Glutamatergic neuron (in vitro differentiated cells): Measurements from ENCODE around the gene GTF2A1. TPM values are rescaled to one million over a fixed set of nuclear protein-coding genes. Genes with fewer than 3 reads are reported as not detected.

Experiments used
- DNase-seq: peaks from one replicate; pipeline ENCODE4 v3.0.0; 2022
- H3K27ac Mint-ChIP-seq: one replicate; pipeline ENCODE4 v1.8.0; 2020; ENCODE audit warnings: mild to moderate bottlenecking, mixed read lengths, inconsistent platforms; ENCODE audit not compliant: unreplicated experiment
- H3K27me3 Mint-ChIP-seq: one replicate; pipeline ENCODE4 v1.8.0; 2020; ENCODE audit warnings: mild to moderate bottlenecking, moderate library complexity, mixed read lengths, inconsistent platforms; ENCODE audit not compliant: unreplicated experiment
- H3K36me3 Mint-ChIP-seq: one replicate; pipeline ENCODE4 v1.8.0; 2020; ENCODE audit warnings: mild to moderate bottlenecking, mixed read lengths, inconsistent platforms; ENCODE audit not compliant: unreplicated experiment
- H3K4me1 Mint-ChIP-seq: one replicate; pipeline ENCODE4 v1.8.0; 2020; ENCODE audit warnings: mild to moderate bottlenecking, low read depth, mixed read lengths, inconsistent platforms; ENCODE audit not compliant: unreplicated experiment
- H3K4me3 Mint-ChIP-seq: one replicate; pipeline ENCODE4 v1.8.0; 2020; ENCODE audit warnings: mild to moderate bottlenecking, mixed read lengths, inconsistent platforms; ENCODE audit not compliant: unreplicated experiment
- H3K9me3 Mint-ChIP-seq: one replicate; pipeline ENCODE4 v1.8.0; 2020; ENCODE audit warnings: mild to moderate bottlenecking, moderate library complexity, mixed read lengths, inconsistent platforms; ENCODE audit not compliant: unreplicated experiment
- CTCF ChIP-seq: fragments of 200-600 bp; sonication (generic); IDR thresholded peaks from one replicate; pipeline ENCODE4 v1.5.0; 2021; ENCODE audit not compliant: partially characterized antibody, unreplicated experiment
- total RNA-seq: library from RNA; stranded (reverse); fragmentation: NEBNext Ultra II Directional; extraction: Animal tissue kit (Norgen Biotek cat#: 25700); gene quantifications from one replicate; pipeline ENCODE4 v1.2.1, GENCODE V29; 2021; ENCODE audit not compliant: unreplicated experiment

Gene GTF2A1
- total RNA-seq, 1 donor from 2014 or later: 62.3 TPM

DNA sequence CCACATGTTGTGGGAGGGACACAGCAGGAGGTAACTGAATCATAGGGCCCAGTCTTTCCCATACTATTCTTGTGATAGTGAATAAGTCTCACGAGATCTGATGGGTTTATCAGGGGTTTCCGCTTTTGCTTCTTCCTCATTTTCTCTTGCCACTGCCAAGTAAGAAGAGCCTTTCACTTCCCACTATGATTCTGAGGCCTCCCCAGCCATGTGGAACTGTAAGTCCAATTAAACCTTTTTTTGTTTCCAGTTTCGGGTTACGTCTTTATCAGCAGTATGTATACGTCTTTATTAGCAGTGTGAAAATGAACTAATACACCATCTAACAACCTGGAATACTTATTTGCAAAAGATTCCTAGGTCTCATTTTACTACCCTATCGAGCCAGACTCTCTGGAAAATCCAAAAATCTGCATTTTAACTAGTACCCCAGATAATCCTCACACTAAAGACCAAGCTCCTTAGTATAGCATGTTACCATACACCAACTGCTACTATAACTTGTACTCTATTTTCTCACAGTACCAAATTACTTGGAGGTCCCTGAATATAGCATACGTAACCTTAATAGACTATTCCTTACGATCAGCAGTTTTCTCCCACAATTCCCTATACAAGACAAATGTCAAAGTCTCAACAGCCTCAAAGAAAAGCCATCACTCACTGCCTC is 11.5 kb downstream of the GTF2A1 start:
- Mint-ChIP-seq H3K27ac (no peak overlapping the region), H3K27me3 (no peaks in the 10 kb centered on the region), H3K9me3 (no peaks in the 10 kb centered on the region), H3K4me3 (no peak overlapping the region), H3K4me1 (peaks cover 4% of the 10 kb centered on the region), H3K36me3 (peaks cover 9% of the 10 kb centered on the region)
- TF ChIP-seq CTCF: no peak
- DNase-seq: no peak

- no peak for TF ChIP-seq CTCF
- Mint-ChIP-seq H3K27me3 (no peaks in the 10 kb centered on the region), H3K36me3 (peaks cover 9% of the 10 kb centered on the region), H3K27ac (no peak overlapping the region), H3K4me1 (peaks cover 6% of the 10 kb centered on the region), H3K4me3 (no peak overlapping the region), H3K9me3 (no peaks in the 10 kb centered on the region)
- DNase-seq: no peak
Observed at GRCh38 chr14:81208489-81208888, 12.3 kb downstream of the GTF2A1 start.

DNA sequence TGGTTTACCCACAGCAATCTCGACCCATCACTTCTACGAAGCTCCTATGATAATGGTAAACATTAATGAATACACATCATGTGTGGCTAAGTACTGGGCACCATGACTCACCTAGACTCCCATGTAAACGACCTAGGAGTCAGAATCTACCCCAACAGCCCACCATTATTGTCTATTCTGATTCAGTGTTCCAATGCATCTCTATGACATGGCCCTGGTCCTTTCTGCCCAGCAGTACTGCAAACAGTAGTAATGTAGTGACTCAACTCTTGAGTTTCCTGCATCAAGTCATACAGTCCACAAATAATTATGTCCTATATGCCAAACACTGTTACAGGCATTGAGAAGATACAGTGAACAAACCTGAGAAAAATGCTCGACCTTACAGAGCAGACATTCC is 14.6 kb downstream of the GTF2A1 start:
- DNase-seq: no peak
- H3K9me3 Mint-ChIP-seq: no peaks in the 10 kb centered on the region
- H3K27ac Mint-ChIP-seq: no peak overlapping the region
- TF ChIP-seq CTCF: no peak
- H3K4me3 Mint-ChIP-seq: no peak overlapping the region
- no peaks in the 10 kb centered on the region for H3K27me3 Mint-ChIP-seq
- H3K36me3 Mint-ChIP-seq: peaks cover 9% of the 10 kb centered on the region
- H3K4me1 Mint-ChIP-seq: peaks cover 2% of the 10 kb centered on the region

- no peaks in the 10 kb centered on the region for H3K27me3 Mint-ChIP-seq
- H3K4me1 Mint-ChIP-seq: peaks cover 2% of the 10 kb centered on the region
- no peak for DNase-seq
- H3K4me3 Mint-ChIP-seq: no peak overlapping the region
- TF ChIP-seq CTCF: no peak
- no peaks in the 10 kb centered on the region for H3K9me3 Mint-ChIP-seq
- peaks cover 9% of the 10 kb centered on the region for H3K36me3 Mint-ChIP-seq
- H3K27ac Mint-ChIP-seq: no peak overlapping the region
Observed at GRCh38 chr14:81205639-81206038, 15.1 kb downstream of the GTF2A1 start.

- no peaks in the 10 kb centered on the region for H3K9me3 Mint-ChIP-seq
- no peak for TF ChIP-seq CTCF
- no peaks in the 10 kb centered on the region for H3K36me3 Mint-ChIP-seq
- H3K4me1 Mint-ChIP-seq: peaks cover 2% of the 10 kb centered on the region
- no peak overlapping the region for H3K4me3 Mint-ChIP-seq
- no peak for DNase-seq
- H3K27me3 Mint-ChIP-seq: peaks cover 2% of the 10 kb centered on the region
- no peak overlapping the region for H3K27ac Mint-ChIP-seq
Observed at GRCh38 chr14:81200054-81200453, 20.7 kb downstream of the GTF2A1 start.
